SK-N-SH (cell line): ENCODE data around the gene KNTC1.

Experiments used
- FOXJ3 ChIP-seq: sonication (generic); formaldehyde crosslinking; IDR thresholded peaks from 2 replicates; pipeline ENCODE4 v1.5.1; 2020; ENCODE audit warnings: mild to moderate bottlenecking, missing genetic modification reagents
- POLR2AphosphoS5 ChIP-seq: IDR thresholded peaks from 2 replicates; pipeline ENCODE4 v1.6.1; 2012; ENCODE audit warnings: low read depth, low read length
- RCOR1 ChIP-seq: fragments of 150-350 bp; IDR thresholded peaks from 2 replicates; pipeline ENCODE4 v1.6.1; 2017; ENCODE audit warnings: antibody characterized with exemption, low read length
- TF ChIP-seq, protein P1 (sequence below): IDR thresholded peaks from 2 replicates; pipeline ENCODE4 v1.6.1; 2012; ENCODE audit warnings: mild to moderate bottlenecking, low read depth, low read length, moderate library complexity
- TF ChIP-seq, protein P2 (sequence below): fragments of 200-600 bp; sonication (generic); IDR thresholded peaks from 2 replicates; pipeline ENCODE4 v1.6.1; 2017; ENCODE audit warnings: antibody characterized with exemption, mild to moderate bottlenecking, moderate library complexity
- TF ChIP-seq, protein P3 (sequence below): IDR thresholded peaks from 2 replicates; pipeline ENCODE4 v1.4.0; 2012; ENCODE audit warnings: low read depth, borderline replicate concordance

DNA sequence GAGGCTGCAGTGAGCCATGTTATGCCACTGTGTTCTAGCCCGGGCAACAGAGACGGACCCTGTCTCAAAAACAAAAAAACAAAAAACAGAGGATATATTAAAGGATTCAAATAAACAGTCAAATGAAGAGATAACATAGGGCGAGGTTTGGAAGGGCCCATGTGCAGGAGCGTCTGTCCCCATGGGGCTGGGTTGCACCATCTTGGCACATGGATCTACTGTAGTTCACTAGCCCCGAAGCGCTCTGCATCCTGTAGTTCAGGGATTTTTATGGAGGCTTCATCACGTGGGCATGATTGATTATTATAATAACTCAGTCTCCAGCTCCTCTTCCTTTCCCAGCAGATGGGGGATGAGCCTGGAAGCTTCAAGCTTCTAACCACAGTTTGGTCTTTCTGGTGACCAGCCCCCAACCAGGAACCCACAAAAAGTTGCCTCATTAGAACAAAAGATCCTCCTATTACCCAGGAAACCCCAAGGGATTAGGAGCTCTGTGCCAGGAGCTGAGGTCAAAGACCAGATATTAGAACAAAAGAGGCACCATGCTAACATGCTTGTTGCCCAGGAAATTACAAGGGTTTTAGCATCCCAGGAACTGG lies 116.3 kb downstream of the KNTC1 start:
- TF ChIP-seq, protein P1, sequence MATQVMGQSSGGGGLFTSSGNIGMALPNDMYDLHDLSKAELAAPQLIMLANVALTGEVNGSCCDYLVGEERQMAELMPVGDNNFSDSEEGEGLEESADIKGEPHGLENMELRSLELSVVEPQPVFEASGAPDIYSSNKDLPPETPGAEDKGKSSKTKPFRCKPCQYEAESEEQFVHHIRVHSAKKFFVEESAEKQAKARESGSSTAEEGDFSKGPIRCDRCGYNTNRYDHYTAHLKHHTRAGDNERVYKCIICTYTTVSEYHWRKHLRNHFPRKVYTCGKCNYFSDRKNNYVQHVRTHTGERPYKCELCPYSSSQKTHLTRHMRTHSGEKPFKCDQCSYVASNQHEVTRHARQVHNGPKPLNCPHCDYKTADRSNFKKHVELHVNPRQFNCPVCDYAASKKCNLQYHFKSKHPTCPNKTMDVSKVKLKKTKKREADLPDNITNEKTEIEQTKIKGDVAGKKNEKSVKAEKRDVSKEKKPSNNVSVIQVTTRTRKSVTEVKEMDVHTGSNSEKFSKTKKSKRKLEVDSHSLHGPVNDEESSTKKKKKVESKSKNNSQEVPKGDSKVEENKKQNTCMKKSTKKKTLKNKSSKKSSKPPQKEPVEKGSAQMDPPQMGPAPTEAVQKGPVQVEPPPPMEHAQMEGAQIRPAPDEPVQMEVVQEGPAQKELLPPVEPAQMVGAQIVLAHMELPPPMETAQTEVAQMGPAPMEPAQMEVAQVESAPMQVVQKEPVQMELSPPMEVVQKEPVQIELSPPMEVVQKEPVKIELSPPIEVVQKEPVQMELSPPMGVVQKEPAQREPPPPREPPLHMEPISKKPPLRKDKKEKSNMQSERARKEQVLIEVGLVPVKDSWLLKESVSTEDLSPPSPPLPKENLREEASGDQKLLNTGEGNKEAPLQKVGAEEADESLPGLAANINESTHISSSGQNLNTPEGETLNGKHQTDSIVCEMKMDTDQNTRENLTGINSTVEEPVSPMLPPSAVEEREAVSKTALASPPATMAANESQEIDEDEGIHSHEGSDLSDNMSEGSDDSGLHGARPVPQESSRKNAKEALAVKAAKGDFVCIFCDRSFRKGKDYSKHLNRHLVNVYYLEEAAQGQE, result no peak
- TF ChIP-seq POLR2AphosphoS5 (no peak), RCOR1 (no peak), FOXJ3 (CRISPR knock-in tag) (no peak)
- TF ChIP-seq, protein P2, sequence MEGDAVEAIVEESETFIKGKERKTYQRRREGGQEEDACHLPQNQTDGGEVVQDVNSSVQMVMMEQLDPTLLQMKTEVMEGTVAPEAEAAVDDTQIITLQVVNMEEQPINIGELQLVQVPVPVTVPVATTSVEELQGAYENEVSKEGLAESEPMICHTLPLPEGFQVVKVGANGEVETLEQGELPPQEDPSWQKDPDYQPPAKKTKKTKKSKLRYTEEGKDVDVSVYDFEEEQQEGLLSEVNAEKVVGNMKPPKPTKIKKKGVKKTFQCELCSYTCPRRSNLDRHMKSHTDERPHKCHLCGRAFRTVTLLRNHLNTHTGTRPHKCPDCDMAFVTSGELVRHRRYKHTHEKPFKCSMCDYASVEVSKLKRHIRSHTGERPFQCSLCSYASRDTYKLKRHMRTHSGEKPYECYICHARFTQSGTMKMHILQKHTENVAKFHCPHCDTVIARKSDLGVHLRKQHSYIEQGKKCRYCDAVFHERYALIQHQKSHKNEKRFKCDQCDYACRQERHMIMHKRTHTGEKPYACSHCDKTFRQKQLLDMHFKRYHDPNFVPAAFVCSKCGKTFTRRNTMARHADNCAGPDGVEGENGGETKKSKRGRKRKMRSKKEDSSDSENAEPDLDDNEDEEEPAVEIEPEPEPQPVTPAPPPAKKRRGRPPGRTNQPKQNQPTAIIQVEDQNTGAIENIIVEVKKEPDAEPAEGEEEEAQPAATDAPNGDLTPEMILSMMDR, result no peak
- TF ChIP-seq, protein P3, sequence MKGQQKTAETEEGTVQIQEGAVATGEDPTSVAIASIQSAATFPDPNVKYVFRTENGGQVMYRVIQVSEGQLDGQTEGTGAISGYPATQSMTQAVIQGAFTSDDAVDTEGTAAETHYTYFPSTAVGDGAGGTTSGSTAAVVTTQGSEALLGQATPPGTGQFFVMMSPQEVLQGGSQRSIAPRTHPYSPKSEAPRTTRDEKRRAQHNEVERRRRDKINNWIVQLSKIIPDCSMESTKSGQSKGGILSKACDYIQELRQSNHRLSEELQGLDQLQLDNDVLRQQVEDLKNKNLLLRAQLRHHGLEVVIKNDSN, result no peak
